C1 segment of cervical spinal cord (tissue), 14 donors: Measurements from ENCODE around the gene GAPDHS.
A peak's percentile ranks its signal among the peaks of the same experiment; 100 is the strongest.

ENCODE experiments used
- DNase-seq, 14 donors: peaks; one replicate each; lab custom pipeline; 2025; lab: John Stamatoyannopoulos, UW

The GAPDHS gene

DNA sequence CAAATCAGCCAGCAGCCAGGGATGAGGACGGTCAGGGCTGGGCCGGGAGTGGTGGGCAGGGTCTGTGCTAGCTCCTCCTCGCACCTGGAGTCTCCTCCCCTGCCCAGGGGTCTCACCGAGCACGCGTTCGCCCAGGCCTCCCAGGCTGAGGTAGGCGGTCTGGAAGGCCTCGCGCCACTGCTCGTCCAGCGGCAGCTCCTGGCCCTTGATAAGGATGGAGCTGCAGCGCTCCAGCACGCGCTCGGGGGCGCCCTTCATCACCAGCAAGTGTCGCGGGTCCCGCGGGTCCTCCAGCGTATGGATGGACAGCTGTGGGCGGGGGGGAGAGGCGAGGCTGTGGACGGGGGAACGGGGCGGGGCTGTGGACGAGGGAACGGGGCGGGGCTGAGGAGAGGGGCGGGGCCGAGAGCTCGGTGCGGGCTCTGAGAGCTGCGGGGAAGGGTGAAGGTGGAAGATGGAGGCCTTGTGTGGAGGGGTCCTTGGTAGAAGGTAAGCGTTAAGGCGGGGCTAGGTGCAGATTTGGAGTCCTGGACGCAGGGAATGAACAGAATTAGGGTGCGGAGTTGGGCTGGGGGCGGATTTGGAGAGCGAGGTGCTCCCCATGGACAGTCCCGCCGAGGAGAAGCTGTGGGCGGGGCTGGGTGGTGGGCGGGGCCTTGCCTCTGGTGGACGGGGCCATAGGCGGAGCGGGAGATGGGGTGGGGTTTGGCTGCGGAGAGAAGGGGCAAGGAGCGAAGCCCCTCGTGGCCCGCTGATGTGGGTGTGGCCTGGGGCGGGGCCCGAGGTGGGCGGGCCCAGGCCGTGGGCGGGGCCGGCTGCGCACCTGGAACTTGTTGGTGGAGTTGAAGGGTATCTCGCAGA lies 24.5 kb downstream of the GAPDHS start:
- peak in 2 of 14 donors; percentile 21 to 78 for DNase-seq

DNA sequence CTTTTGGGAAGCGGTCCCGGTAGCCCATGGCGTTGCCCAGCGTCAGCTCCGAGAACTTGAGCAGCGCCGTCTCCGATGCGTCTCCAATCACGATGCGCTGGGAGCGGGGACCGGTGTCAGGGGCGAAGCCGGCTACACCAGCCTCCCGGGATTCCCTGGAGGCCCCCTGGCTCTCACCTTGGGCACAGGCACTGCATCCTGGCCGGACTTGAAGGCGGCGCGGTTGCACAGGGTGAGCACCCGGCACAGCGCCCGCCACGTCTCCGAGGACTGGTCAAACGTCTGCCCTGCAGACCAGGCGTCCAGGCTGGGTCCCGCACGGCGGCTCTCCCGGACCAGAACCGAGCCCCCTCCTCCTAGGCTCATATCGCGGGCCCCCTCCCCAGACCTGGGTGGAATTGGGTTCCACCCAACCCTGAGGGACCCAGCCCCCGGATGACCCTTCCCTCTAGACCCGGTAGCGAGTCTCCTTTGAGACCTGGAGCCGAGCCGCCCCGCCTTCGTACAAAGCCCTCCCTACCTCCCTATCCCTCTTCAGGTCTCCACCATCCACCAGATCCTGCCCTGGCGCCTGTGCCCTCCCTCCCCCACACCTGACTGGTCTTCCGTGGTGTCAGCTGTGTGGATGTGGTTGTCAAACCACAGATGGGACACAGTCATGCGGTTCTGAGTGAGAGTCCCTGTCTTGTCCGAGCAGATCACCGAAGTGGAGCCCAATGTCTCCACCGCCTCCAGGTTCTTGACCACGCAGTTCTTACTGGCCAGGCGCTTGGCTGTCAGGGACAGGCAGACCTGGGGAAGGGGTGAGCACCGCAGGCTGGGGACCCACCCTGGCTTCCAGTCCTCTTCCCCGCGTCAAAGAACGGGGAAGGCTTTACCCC lies 25.4 kb downstream of the GAPDHS start:
- DNase-seq: no peak

DNA sequence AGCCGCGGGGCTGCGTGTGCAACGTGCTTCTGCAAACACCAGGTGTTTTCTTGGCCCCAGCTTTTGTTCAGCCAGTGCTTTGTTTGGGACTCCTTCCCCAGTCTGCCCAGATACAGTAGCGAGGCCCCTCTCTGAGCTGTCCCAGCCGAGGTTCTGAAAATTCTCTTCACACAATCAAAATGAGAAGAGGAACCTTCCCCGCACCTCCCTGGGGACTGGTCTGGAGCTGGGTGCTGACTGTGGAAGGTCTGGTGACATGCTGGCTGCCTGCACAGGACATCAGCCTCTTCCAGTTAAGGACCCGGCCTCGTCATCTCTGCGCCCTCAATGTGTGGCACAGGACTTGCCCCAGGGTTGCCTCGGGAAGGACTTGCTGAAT lies 26.0 kb downstream of the GAPDHS start:
- DNase-seq: no peak

DNA sequence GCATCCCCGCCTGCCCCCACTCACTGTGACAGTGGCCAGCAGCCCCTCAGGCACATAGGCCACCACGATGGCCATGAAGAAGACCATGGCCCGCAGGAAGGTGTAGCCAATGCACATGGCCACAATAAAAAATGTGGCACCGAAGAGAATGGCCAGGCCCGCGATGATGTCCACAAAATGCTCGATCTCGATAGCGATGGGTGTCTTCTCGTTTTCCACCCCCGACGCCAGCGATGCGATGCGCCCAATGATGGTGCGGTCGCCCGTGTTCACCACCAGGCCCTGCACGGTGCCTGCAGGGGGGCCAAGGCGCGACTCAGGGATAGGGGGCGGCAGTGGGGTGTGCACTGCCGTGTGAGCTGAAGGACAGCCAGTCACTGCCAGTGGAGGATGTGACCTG lies 26.5 kb downstream of the GAPDHS start:
- DNase-seq: no peak

DNA sequence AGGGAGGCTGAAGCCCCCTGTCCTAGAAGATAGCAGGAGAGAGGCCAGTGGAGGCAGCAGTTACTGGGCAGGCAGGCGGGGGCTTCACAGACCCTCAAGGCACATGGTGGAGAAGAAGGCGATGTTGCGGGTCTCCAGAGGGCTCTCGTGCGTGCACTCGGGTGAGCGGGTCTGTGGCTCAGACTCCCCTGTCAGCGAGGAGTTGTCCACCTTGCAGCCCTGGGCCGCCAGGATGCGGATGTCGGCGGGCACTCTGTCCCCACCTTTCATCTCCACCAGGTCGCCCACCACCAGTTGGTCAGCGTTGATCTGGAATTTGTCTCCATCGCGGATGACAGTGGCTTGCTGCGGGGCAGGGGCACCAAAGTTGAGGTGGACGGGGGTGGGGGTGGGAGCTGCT lies 27.0 kb downstream of the GAPDHS start:
- DNase-seq: no peak

DNA sequence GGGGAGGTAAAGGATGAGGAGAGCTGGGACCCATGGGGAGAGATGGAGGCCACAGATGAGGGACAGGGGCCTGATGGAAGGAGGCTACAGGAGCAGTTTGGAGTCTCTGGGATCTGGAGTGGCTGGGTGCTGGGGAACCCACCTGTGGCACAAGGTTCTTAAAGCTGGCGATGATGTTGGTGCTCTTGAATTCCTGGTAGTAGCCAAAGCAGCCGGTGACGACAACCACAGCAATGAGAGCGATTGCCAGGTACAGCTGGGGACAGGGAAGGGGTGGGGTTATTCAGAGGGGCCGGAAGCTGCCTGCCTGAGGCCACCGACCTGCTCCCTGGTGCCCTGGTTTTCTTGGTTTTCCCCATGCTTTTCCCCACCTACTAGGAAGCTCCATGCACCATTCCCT lies 27.4 kb downstream of the GAPDHS start:
- no peak for DNase-seq

DNA sequence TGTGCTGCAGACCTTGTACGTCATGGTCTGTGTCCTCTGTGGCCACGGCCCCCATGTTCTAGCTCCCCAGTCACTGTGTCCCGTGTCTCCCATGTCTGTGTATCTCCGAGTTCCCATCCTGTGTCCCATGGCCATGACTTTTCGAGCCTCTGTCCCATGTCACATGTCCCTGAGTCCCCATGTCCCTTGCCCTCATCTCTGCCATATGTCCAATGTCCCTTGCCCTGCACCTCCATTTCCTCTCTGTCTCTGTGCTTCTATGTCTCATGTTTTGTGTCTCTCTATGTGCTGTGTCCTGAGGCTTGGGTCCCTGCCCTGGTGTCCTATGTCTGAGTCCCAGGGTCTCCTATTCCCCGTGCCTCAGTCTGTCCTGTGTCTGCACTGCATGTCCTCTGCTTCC lies 28.2 kb downstream of the GAPDHS start:
- DNase-seq: no peak

DNA sequence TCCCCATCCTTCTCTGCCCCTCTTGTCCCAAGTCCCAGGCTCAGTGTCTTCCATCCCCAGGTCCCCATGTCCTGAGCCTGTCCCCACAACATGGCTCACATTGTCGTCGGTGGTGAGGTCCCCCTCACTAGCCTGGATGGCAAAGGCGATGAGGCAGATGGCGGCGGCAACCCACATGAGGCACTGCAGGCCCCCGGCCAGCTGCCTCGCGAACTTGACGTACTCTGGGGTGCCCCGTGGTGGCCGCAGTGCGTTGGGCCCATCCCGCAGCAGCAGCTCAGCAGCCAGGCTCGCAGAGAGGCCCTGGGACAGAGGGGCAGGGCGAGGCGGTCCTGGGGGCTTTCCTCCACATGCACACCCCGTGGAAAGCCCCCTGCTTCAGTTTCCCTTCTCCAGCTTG lies 29.1 kb downstream of the GAPDHS start:
- DNase-seq: no peak

DNA sequence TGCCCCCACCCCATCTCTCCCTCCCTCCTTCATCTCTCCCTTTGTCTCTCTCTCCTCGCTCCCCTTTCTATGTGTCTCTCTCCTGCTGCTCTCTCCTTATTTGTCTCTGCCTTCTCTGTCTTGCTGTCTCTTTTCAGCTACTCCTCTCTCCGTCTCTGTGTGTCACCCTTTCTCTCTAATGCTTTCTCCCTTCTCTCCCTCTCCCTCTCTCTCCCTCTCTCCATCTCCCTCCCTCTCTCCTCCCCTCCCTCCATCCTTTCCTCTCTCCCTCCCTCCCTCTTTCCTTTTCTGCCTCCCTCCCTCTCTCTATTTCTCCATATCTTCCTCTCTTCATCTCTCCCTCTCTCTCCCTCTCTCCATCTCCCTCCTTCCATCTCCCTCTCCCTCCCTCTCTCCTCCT lies 29.5 kb downstream of the GAPDHS start:
- no peak for DNase-seq

DNA sequence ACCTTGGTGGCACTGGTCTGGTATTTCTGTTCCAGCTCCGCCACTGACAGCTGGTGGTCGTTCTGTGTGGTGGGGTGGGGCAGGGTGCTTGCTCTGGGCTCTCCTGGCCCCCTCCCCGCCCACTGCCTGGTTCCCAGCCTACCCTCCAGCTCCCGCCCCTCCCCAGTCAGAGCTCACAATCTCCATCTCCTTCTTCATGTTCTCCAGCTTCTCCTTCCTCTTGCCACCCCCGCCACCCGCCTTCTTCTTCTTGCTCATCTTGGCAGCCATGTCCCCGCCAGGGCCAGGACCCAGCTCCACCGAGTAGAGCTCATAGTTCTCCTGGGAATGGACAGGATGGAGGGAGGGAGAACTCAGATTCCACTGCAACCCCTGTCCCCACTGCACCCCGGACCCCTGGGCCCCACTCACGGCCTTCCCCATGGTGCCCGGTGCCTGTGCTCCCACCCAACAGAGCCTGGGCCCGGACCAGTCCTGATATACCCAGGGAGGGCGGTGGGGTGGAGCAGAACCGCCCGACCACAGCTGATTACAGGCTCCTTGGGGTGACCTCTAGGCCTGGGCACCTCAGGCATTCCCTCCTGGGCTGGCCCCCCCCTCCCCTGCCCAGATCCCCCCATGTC lies 30.1 kb downstream of the GAPDHS start, which contains the start of gene ATP4A:
ATP4A (minus strand) TSS at position 452 of the 623 bp plus-strand sequence; CDS start at position 423, 29 bp downstream.
- no peak for DNase-seq

DNA sequence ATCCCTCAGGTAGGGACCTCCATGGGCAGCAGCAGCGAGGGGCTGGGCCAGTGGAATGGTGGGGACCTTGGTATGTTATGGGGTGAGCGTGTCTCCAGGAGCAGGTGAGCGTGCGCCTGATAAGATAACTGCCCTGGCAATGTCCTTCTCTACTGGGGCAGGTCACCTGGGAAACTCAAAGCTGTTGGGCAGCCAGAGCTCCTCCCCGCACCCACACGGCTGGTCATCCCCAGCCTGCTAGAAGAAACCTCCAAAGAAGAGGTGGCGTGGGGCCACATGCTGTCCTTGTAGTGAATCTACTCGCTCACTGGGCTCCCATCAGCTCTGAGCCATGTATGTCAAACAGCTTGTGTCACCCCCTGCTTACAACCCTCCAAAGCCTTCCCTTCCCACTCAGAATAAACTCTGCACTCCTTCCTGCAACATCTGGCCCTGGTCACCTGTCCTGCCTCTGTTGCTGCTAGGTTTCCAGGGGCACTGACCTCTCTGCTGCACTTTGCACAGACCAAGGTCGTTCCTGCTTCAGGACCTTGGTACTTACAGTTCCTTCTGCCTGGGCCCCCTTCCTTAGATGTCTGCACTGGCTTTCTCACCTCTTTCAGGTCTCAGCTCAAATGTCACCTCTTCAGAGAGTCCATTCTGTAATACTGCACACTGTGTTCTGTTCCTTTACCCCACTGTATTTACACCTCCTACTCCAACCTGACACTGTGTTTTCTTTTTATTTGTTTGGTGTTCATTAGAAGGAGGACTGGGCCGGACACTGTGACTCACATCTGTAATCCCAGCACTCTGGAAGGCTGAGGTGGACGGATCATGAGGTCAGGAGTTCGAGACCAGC lies 32.0 kb downstream of the GAPDHS start:
- no peak for DNase-seq

DNA sequence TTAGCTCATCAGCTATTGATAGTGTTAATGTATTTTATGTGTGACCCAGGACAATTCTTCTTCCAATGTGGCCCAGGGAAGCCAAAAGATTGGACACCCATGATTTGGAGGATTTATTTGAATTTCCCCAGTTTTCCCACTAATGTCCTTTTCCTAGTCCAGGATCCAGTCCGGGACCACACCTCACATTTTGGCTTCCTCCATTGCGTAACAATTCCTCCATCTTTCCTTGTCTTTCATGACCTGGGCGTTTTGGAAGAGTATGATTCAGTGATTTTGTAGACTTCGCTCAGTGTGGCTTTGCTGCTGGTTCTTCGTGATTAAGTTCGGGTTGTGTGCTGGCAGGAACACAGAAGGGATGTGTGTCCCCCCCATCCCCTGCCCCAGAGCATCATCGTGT lies 33.5 kb downstream of the GAPDHS start:
- no peak for DNase-seq

DNA sequence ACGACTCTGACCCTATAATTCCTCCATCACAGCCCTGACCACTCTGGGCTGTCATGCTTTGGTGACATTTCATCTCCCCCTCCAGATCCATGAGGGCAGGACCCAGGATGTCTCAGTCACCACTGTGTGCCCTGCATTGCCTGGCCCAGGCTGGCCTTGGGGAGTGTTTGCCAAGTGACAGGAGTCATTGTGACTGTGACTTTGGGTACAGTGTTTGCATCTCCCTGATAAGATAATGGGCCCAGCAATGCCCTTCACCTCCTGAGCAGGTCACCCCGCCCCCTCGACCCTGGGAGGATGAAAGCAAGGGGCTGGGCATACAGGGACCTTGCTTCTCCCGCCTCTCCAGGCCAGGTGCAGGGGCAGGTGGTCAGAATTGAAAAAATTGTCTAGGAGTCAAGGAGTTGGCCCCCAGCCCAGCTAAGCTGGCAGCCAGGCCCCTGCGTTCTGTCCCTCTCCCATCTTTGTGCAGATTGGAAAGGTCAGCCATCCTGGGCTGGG lies 36.1 kb downstream of the GAPDHS start:
- peak in 1 of 14 donors; percentile 71 for DNase-seq

DNA sequence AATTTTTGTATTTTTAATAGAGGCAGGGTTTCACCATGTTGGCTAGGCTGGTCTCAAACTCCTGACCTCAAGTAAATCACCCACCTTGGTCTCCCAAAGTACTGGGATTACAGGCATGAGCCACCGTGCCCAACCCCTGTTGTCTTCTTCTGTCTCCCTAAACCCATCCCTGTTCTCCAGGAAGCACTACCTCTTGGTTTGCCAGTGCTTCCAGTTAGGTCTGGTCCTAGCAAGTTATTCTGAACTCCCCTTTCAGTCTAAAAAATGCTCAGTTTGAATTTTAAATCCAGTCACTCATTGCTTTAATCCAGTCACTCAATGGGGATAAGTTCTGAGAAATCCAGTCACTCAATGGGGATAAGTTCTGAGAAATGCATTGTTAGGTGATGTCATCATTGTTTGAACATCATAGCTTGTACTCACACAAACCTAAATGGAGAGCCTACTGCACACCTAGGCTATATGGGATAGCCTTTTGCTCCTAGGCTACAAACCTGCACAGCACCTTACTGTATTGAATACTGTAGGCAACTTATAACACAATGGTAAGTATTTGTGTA lies 38.2 kb downstream of the GAPDHS start:
- no peak for DNase-seq

DNA sequence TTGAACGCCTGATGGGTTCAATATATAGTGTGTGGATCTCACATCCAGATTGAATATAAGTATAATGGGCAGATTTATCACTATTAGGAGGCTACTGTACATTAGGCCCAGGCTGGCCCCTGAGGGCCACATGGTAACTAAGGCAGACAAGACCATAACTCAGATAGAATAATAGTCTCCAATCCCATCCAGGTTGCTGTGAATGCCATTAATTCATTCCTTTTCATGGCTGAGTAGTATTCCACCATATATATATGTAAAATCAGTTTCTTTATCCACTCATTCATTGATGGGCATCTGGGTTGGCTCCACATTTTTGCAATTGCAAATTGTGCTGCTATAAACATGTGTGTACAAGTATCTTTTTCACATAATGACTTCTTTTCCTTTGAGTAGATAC lies 44.7 kb downstream of the GAPDHS start:
- DNase-seq: no peak

DNA sequence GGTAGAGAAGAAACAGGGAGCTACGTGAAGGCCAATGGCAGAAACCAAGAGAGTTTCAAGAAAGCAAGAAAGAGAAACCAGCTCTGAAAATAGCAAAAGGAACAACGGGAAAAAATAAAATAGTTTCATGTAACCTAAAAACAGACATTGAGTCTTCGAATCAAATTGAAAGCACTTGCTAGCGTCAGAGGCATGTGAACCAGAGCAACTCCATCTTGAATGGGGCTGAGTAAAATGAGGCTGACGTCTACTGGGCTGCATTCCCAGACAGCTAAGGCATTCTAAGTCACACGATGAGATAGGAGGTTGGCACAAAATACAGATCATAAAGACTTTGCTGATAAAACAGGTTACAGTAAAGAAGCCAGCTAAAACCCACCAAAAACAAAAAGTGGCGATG lies 45.5 kb downstream of the GAPDHS start:
- no peak for DNase-seq

DNA sequence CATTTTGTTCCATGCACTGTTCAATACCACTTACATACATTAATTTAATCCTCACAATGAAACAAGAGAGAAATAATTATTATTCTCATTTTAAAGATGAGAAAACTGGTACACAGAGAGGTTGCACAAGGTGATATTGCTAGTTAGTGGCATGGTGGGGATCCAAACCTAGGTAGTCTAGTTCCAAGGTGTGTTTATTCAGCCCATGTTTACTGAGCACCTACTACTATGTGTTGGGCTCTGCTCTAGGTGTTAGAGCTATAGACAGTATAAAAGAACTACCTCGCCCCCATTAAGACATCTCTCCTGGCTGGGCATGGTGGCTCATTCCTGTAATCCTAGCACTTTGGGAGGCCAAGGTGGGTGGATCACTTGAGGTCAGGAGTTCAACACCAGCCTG lies 49.5 kb downstream of the GAPDHS start:
- DNase-seq: no peak

DNA sequence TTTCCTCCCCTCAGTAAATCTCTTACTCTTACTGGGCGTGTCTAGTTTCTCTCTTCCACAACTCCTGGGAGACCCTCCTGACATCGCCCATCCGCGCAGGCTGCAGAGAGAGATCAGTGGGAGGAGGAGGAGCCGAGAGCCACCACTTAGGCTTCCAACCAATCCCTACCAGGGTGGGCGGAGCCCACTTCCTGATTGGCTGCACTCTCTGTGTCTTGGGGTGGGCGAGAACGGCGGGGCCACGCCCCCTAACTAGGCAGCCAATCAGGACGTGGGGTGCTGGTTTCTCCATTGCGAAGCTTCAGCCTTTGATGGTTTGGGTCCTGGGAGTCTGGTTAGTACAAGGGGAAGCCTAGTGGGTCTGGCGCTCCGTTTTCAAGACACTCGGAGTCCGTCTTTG lies 52.6 kb downstream of the GAPDHS start, which contains the start of gene PMIS2:
PMIS2 (plus strand) TSS at position 326 of the 400 bp plus-strand sequence. CDS start 87 bp downstream, outside the sequence.
- no peak for DNase-seq

DNA sequence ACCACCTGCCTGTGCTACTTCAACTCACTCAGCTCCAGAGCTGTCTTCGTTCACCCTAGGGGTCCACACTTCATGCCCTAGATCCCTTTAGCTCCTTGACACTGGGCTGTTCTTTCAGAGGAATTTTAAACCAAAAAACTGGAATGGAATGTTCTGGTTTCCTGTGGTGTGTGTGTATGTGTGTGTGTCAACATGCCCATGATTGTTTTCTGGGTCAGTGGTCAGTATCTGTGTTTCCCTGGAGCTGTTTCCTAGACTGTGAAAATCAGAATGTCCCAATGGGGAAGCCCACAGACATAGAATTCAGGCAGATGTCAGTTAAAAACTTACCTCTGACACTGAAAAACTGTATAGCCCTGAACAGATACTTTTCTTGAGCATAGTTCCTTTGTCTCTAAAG lies 54.1 kb downstream of the GAPDHS start:
- no peak for DNase-seq

DNA sequence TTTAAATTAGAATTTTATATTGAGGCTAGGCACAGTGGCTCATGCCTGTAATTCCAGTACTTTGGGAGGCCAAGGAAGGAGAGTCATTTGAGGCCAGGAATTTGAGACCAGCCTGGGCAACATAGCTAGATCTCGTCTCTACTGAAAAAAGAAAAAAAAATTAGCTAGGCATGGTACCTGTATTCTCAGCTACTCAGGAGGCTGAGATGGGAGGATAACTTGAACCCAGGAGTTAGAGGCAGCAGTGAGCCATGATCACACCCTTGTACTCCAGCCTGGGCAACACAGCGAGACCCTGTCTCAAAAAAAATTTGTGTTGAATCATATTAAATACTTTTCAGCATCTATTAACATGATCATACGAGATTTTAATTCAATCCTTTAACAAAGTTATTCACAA lies 57.6 kb downstream of the GAPDHS start:
- DNase-seq: no peak

DNA sequence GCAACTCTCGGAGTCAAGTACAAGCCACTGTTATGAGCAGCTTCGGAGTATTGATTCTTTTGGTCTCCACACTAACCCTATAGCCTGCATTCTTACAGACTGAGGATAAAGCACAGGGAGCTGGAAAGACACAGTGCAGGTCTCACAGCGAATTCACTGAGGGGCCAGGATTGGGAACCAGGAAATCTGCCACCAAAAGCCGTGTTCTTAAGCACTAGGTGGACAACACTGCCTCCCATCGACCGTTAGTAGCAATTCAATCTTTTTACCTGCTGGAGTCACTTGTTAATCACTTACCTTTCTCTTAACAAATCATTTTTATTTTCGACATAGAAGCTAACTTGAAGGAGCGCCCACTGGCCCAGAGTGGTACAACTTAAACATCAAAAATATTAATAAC lies 59.0 kb downstream of the GAPDHS start:
- peak in 2 of 14 donors; percentile 1 to 12 for DNase-seq
